Gastrocnemius medialis (tissue), 4 donors: ENCODE results near the gene ANXA2R.

Experiments
- POLR2A ChIP-seq, 2 donors: fragments of 450-650 bp; IDR thresholded peaks; one replicate each; pipeline ENCODE4 v1.6.1; 2017; ENCODE audit warnings: antibody characterized with exemption in 2 of 2, mild to moderate bottlenecking in 2 of 2, moderate library complexity in 2 of 2
- TF ChIP-seq, protein P1 (sequence below), 5 experiments: fragments of 450-650 bp in 3 of 5; fragments of 200-600 bp in 2 of 5; sonication (generic) in 2 of 5; IDR thresholded peaks in 4 of 5; conservative IDR thresholded peaks in 1 of 5; 1 replicate in 4 of 5; 2 replicates in 1 of 5; pipeline ENCODE4 v1.5.1; 2016 to 2019; ENCODE audit warnings: antibody characterized with exemption in 5 of 5, mild to moderate bottlenecking in 3 of 5, moderate library complexity in 3 of 5

- peak in 1 of 2 donors; percentile 4 for TF ChIP-seq POLR2A (IDR thresholded peaks at IDR 0.05)
- TF ChIP-seq, protein P1, sequence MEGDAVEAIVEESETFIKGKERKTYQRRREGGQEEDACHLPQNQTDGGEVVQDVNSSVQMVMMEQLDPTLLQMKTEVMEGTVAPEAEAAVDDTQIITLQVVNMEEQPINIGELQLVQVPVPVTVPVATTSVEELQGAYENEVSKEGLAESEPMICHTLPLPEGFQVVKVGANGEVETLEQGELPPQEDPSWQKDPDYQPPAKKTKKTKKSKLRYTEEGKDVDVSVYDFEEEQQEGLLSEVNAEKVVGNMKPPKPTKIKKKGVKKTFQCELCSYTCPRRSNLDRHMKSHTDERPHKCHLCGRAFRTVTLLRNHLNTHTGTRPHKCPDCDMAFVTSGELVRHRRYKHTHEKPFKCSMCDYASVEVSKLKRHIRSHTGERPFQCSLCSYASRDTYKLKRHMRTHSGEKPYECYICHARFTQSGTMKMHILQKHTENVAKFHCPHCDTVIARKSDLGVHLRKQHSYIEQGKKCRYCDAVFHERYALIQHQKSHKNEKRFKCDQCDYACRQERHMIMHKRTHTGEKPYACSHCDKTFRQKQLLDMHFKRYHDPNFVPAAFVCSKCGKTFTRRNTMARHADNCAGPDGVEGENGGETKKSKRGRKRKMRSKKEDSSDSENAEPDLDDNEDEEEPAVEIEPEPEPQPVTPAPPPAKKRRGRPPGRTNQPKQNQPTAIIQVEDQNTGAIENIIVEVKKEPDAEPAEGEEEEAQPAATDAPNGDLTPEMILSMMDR (IDR thresholded peaks at IDR 0.05 in 4 of 5, conservative IDR thresholded peaks at IDR 0.05 in 1 of 5), result peak; percentile 87 to 92 (median 91)
These were observed at the start of gene ANXA2R for GRCh38 chr5:43040287-43041098.
